HAP-1 (cell line): ENCODE measurements around the gene GOLGA6B.
"Not testable (repeated sequence)": the region's sequence is repeated elsewhere in the genome, so short reads cannot be mapped to it uniquely, and the experiment has no call there.

ENCODE experiments used
- DNase-seq, 2 experiments: peaks; one replicate each; pipeline ENCODE4 v3.0.0-alpha.2; 2016 to 2020; ENCODE audit warnings: low spot score in 2 of 2
- H3K27me3 ChIP-seq: fragments of 250-450 bp; sonication (Bioruptor Pico); 2 replicates; pipeline ENCODE4 v1.5.1; 2020; ENCODE audit warnings: low read depth, mild to moderate bottlenecking, moderate library complexity
- H3K36me3 ChIP-seq: fragments of 250-450 bp; sonication (Bioruptor Pico); replicated peaks from 2 replicates; pipeline ENCODE4 v1.5.1; 2020; ENCODE audit warnings: mild to moderate bottlenecking
- H3K4me1 ChIP-seq: fragments of 250-450 bp; sonication (Bioruptor Pico); 2 replicates; pipeline ENCODE4 v1.5.1; 2020; ENCODE audit warnings: mild to moderate bottlenecking
- H3K4me3 ChIP-seq: fragments of 250-450 bp; sonication (Bioruptor Pico); 2 replicates; pipeline ENCODE4 v1.5.1; 2020; ENCODE audit warnings: mild to moderate bottlenecking, moderate library complexity
- H3K9me3 ChIP-seq: fragments of 250-450 bp; sonication (Bioruptor Pico); 2 replicates; pipeline ENCODE4 v1.5.1; 2020; ENCODE audit warnings: mild to moderate bottlenecking, moderate library complexity
- in situ Hi-C: fragments of 300-500 bp; cut with MboI; formaldehyde crosslinking; loops from 3 replicates; pipeline ENCODE4 v1.14.3; 2020; ENCODE audit warnings: low sequenced_read_pairs, inconsistent platforms, mixed read lengths

GOLGA6B gene, protein sequence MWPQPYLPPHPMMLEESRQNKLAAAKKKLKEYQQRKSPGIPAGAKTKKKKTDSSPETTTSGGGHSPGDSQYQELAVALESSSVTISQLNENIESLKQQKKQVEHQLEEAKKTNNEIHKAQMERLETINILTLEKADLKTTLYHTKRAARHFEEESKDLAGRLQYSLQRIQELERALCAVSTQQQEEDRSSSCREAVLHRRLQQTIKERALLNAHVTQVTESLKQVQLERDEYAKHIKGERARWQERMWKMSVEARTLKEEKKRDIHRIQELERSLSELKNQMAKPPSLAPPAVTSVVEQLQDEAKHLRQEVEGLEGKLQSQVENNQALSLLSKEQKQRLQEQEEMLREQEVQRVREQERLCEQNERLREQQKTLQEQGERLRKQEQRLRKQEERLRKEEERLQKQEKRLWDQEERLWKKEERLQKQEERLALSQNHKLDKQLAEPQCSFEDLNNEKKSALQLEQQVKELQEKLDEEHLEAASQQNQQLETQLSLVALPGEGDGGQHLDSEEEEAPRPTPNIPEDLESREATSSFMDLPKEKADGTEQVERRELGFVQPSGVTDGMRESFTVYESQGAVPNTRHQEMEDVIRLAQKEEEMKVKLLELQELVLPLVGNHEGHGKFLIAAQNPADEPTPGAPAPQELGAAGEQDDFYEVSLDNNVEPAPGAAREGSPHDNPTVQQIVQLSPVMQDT

DNA sequence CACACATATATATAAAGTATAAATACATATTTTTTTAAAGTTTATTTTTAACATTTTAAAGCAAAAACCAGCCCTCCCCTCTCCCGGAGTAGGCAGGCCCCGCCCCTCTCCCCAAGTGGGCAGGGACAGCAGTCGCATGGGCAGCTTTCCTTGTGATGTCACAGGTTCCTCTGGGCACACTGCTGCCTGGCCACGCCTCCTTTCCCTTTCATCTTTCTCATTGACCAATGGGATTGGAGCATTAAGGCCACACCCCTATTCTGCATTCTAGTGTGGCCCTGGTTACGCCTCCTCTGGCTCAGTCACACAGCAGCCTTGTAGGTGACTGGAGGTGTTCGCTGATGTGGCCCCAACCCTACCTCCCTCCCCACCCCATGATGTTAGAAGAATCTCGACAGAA is at the start of gene GOLGA6B:
GOLGA6B (plus strand) TSS at position 301 of the 400 bp plus-strand sequence; CDS start at position 342, 41 bp downstream.
- H3K36me3 ChIP-seq, H3K27me3 ChIP-seq, H3K4me1 ChIP-seq, in situ Hi-C loops, H3K4me3 ChIP-seq, DNase-seq, H3K9me3 ChIP-seq: not testable (repeated sequence)

DNA sequence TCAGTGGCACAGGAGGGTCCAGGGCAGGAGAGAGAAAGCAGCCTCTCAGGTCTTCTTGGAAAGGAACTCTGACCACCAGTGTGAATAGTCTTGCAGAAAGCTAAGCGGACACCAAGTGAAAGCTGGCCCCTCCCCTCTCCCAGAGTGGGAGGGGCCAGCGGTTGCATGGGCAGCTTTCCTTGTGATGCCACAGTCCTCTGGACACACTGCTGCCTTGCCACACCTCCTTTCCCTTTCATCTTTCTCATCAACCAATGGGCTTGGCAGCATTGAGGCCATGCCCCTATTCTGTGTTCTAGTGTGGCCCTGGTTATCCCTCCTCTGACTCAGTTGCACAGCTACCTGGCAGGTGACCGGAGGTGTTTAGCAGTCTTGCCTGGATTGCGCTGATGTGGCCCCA is 49.7 kb upstream of the GOLGA6B start:
- H3K4me1 ChIP-seq, result no peaks in the 10 kb centered on the region
- peaks cover 4% of the 10 kb centered on the region for H3K27me3 ChIP-seq
- no peaks in the 10 kb centered on the region for H3K9me3 ChIP-seq
- peak in 1 of 2 experiments; percentile 56 for DNase-seq
- in situ Hi-C loops, result loop anchor here (25.0 kb wide), 1 partner anchor 1433 kb away; no protein-coding TSS in a partner anchor
- H3K4me3 ChIP-seq, result no peak overlapping the region
- no peaks in the 10 kb centered on the region for H3K36me3 ChIP-seq

DNA sequence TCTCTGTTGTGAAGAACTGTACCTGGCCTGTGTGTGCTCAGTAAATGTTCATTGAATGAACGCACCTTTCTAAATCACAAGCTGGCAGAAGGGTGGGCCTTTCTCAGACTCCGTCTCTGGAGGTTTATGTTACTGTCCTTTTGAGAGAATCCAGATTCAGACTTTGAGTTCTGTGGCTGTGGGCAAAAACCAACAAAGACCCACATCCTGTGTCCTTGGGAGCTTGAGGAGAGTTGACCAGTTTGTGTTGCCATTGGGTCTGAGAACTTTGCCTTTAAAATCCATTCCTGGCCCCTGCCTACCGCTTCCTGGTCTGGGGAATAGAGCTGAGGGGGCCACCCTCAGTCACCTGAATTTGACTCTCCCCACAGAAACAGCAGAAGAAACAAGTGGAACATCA is 46.4 kb upstream of the GOLGA6B start:
- not testable (repeated sequence) for H3K36me3 ChIP-seq, H3K9me3 ChIP-seq, H3K27me3 ChIP-seq, H3K4me3 ChIP-seq, H3K4me1 ChIP-seq, DNase-seq
- in situ Hi-C loops, result loop anchor here (25.0 kb wide), 1 partner anchor 1429 kb away; no protein-coding TSS in a partner anchor

DNA sequence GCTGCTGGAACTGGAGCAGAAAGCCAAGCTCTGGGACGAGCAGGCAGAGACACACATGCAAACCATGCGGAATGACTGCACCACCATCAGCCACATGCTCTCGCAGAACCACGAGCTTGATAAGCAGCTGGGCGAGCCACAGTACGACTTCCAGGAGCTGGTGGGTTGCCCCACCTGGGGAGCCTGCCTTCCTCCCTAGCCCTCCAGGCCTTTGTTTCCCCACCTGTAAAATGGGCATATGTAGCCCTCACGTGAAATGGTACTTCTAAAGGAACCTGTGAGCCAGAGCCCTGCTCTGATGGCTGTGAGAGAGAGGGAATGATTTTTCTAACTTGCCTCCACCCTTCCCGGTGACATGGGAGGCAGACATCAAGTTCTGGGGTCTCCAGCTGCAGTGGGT is 44.6 kb upstream of the GOLGA6B start:
- in situ Hi-C loops, result loop anchor here (25.0 kb wide), 1 partner anchor 1427 kb away; no protein-coding TSS in a partner anchor

DNA sequence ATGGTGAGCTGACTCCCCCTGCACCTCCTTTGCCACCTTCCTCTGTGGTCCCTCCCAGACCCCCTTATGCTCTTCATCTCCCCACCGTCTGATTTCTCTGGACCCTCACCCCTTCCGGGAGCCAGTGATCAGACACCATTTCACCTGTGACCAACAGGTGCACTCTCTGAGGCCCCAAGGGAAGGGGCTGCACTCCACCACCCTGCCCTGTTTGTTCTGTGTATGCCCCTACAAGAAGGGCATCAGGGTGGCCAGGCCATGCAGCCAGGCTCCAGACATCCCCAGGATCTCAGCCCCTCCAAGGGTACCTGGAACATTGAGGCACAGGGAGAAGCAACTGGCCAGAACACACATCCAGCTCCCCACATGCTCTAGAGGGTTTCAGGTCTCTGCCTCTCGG is 42.2 kb upstream of the GOLGA6B start:
- not testable (repeated sequence) for H3K4me1 ChIP-seq, H3K4me3 ChIP-seq, H3K36me3 ChIP-seq, DNase-seq, H3K9me3 ChIP-seq, H3K27me3 ChIP-seq
- in situ Hi-C loops, result loop anchor here (25.0 kb wide), 1 partner anchor 1425 kb away; no protein-coding TSS in a partner anchor

More for the DNA sequence above, 44.6 kb upstream of the GOLGA6B start:
- H3K9me3 ChIP-seq, result no peaks in the 10 kb centered on the region
- no peaks in the 10 kb centered on the region for H3K36me3 ChIP-seq
- H3K27me3 ChIP-seq, result peaks cover 10% of the 10 kb centered on the region
- no peak overlapping the region for H3K4me3 ChIP-seq
- no peak for DNase-seq
- H3K4me1 ChIP-seq, result no peaks in the 10 kb centered on the region

DNA sequence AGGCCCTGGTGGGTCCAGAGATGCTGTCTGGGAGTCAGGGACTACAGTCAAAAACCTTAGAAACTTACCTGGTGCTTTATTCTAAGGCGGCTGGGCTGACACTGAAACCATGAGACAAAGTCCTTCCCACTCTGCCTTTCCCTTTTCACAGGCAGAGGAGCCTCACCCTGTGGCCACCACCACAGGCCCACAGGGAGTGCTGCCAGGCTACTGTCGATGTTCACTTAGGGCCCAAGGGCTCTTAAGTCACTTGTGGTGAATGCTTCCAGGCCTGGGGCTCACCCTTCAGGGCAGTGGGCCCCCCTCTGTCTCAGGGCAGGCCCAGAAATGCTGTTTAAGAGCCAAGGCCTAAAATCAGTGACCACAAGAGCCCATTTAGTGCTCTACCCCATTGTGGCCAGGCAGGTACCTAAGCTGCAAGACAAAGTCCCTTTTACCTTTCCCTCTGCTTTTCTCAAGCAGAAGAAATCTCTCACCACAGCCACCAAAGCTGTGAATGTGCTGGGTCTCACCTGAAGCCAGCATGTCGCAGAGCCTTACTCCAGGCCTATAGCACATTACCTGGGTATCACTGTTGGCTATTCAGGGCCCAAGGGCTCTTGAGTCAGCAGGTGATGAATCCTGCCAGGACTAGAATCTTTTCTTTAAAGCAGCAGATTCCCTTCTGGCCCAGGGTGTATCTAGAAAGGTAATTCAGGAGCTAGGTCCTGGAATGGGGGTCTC is 39.5 kb upstream of the GOLGA6B start:
- Histone ChIP-seq H3K36me3 (no peaks in the 10 kb centered on the region), H3K4me1 (no peaks in the 10 kb centered on the region), H3K4me3 (no peak overlapping the region), H3K9me3 (no peaks in the 10 kb centered on the region), H3K27me3 (peaks cover 6% of the 10 kb centered on the region)
- DNase-seq, result no peak
- in situ Hi-C loops, result loop anchor here (25.0 kb wide), 1 partner anchor 1422 kb away; no protein-coding TSS in a partner anchor

DNA sequence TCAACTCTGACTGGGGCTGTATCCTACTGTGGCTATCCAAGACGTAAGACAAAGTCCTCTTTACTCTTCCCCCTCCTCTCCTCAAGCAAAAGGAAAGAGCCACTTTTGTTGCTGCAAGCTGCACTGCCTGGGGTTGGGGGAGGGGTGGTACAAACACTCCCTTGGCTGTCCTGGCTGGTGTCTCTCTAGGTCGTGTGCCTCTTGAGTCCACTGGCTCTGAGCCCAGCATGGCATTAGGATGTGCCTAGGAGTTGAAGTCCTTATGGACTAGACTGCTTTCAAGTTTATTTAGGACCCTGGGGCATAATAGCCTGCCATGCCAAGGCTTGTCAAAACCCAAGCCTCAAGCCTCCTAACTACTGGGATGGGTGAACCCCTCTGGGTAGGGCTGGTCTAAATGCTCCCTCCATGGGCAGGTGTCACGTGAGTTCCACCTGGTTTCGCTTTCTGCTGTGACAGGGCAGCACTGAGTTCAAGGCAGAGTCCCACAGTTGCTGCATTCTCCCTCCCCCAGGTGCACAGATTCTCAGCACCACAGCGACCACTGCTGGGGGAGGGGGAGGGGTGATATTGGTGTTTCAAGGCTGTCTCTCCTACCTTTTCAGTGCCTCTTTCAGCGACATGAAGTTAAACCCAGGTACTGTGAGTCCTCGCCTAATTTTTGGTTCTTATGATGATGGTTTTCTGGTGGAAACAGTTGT is 38.8 kb upstream of the GOLGA6B start:
- H3K9me3 ChIP-seq, H3K4me3 ChIP-seq, H3K36me3 ChIP-seq, H3K27me3 ChIP-seq, H3K4me1 ChIP-seq, DNase-seq: not testable (repeated sequence)
- in situ Hi-C loops, result loop anchor here (25.0 kb wide), 1 partner anchor 1422 kb away; no protein-coding TSS in a partner anchor

DNA sequence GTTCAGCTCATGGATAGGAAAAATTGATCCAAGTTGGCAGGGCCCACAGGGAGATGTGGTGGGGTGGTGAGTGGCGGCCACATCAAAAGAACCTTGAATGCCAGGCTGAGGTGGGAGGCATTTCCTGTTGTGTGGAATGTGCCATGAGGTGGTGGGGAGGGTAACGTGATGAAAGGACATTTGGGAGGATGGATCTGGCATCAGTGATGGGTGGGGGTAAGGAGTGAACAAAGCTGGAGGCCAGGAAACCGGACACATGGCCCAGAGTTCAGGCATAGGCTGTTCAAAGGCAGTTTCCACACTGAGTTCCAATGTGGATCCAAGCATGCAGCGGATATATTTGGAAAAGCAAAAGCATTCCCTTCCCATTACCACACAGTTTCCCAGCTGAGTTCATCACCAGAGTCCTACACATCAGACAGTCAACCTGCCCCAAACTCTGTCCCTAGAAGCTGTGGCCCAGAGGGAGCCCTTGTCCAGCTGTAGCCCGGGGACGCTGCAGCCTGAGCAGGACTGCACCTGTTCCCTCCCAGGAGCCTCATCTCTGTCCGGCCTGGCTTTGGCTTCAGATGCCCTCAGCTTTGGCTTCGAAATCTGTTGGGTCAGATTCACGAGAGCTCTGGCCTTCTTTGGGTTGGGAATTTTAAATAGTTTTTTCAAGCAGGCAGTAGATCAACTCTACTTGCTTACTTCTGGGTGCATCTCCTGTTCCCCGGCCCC is 37.8 kb upstream of the GOLGA6B start:
- Histone ChIP-seq H3K4me1 (no peaks in the 10 kb centered on the region), H3K9me3 (no peaks in the 10 kb centered on the region), H3K4me3 (no peak overlapping the region), H3K36me3 (no peaks in the 10 kb centered on the region), H3K27me3 (peaks cover 6% of the 10 kb centered on the region)
- in situ Hi-C loops, result loop anchor here (25.0 kb wide), 1 partner anchor 1421 kb away; no protein-coding TSS in a partner anchor
- no peak for DNase-seq

DNA sequence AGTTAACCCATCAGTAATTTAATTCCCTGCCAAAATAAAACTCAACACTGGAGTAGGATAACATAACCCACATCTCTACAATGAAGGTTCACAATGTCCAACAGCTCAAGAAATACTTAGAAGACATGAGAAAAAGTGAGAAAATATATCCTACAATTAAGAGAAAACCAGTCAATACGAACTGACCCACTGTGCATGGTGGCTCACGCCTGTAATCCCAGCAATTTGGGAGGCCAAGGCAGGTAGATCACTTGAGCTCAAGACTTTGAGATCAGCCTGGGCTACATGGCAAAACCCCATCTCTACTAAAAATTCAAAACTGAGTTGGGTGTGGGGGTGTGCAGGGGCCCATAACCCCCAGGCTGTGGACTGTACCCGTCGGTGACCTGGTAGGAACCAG is 30.6 kb upstream of the GOLGA6B start:
- DNase-seq, H3K4me1 ChIP-seq, H3K4me3 ChIP-seq, H3K27me3 ChIP-seq, H3K9me3 ChIP-seq, H3K36me3 ChIP-seq: not testable (repeated sequence)
- in situ Hi-C loops, result loop anchor here (10.0 to 25.0 kb wide), 2 partner anchors 51 to 1413 kb away; no protein-coding TSS in a partner anchor

DNA sequence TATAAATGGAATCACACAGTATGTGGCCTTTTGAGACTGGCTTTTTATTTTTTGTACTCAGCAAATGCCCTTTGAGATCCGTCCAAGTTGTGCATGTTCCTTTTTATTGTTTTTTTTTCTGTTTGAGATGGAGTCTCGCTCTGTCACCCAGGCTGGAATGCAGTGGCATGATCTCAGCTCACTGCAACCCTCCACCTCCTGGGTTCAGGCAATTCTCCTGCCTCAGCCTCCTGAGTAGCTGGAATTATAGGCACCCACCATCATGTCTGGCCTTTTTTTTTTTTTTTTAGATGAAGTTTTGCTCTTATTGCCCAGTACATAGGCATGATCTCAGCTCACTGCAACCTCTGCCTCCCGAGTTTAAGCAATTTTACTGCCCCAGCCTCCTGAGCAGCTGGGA is 28.3 kb upstream of the GOLGA6B start:
- H3K36me3 ChIP-seq, H3K27me3 ChIP-seq, H3K9me3 ChIP-seq, H3K4me1 ChIP-seq, H3K4me3 ChIP-seq, DNase-seq: not testable (repeated sequence)
- in situ Hi-C loops, result loop anchor here (10.0 kb wide), 1 partner anchor 49 kb away; no protein-coding TSS in a partner anchor

DNA sequence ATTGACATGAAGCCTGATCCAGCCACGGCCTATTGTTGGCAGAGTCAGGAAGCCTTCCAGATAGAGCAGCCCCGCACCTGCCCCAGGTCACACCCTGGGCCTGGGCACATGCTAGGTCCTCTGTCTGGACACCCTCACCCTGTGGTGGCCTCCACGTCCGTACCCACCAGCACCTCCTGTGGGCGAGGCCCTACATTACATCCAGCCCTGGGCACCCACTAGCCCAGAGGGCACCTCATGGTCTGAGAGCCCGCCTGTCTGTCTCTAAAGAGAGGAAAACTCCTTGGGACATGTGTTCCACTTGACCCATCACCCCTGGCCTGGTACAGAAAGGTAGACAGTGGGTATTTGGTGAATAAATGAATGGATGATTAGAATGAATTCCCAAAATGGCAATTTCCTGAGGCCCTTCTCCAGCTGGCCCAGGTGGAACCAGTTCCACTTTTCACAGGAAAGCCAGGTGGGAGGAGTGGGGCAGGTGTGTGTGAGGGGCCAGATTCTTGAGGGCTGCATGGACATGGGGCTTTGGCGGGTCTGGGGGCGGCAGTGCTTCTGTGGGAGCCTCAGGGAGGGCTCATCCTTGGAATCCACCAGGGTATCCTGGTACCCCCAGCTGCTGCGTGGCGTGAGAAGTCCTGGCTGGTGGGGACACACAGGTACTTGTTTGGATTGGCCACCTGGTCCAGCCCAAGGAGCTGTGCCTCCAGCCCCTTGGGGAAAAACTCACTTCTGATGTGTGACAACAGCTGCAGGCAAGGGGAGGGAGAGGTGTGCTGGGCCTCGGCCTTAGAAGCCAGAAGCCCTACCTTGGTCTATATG is 26.0 kb upstream of the GOLGA6B start:
- H3K4me3 ChIP-seq, H3K36me3 ChIP-seq, H3K9me3 ChIP-seq, H3K4me1 ChIP-seq, H3K27me3 ChIP-seq: not testable (repeated sequence)
- DNase-seq, result peak in 1 of 2 experiments; percentile 74
- in situ Hi-C loops, result loop anchor here (10.0 kb wide), 1 partner anchor 46 kb away; no protein-coding TSS in a partner anchor

DNA sequence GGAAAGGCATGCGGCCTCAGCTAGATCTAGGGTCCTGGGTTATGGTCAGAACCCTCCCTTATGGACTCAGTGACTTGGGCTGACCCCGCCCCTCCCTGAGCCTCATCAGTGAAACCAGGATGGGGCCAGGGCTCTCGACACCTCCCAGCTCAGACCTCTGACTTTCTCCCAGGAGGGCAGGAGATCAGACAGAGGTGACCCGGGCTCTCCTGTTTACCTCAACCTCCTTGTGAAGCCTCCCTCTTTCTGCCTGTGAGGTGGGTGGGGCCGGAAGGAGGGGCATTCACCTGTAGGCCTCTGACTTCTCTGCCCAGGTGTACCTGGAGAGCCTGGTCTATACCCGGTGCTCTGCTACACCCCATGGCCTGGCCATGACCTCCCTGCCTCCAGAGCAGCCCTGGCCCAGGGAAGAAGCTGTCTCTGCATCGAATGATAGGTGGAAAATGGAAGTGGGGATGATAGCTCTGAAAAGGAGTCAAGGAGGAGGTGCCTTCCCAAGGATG is 25.4 kb upstream of the GOLGA6B start:
- H3K9me3 ChIP-seq, H3K4me3 ChIP-seq, H3K4me1 ChIP-seq, H3K36me3 ChIP-seq, H3K27me3 ChIP-seq: not testable (repeated sequence)
- in situ Hi-C loops, result loop anchor here (10.0 kb wide), 1 partner anchor 46 kb away; no protein-coding TSS in a partner anchor
- DNase-seq, result peak in 1 of 2 experiments; percentile 7
